H9 (cell line): ENCODE measurements around the gene GATA2. TPM values are rescaled to one million over a fixed set of nuclear protein-coding genes. Genes with fewer than 3 reads are reported as not detected.

Experiments
- DNase-seq: peaks from one replicate; pipeline ENCODE4 v3.0.0-alpha.2; 2017
- H2AFZ ChIP-seq: one replicate; pipeline ENCODE4 v1.6.1; 2013; ENCODE audit warnings: mild to moderate bottlenecking, low read length, control low read depth, moderate library complexity
- H2AK5ac ChIP-seq: 2 replicates; pipeline ENCODE4 v1.6.1; 2013; ENCODE audit warnings: low read length, control low read depth, mixed read lengths; ENCODE audit not compliant: insufficient read length
- H2BK120ac ChIP-seq: one replicate; pipeline ENCODE4 v1.6.1; 2013; ENCODE audit warnings: low read depth, mild to moderate bottlenecking, low read length, control low read depth, inconsistent platforms; ENCODE audit not compliant: poor library complexity, severe bottlenecking
- H2BK12ac ChIP-seq: 2 replicates; pipeline ENCODE4 v1.6.1; 2013; ENCODE audit warnings: low read length, control low read depth, mixed read lengths, low read depth; ENCODE audit not compliant: insufficient read length
- H2BK15ac ChIP-seq: 2 replicates; pipeline ENCODE4 v1.6.1; 2013; ENCODE audit warnings: low read depth, low read length, control low read depth
- H2BK20ac ChIP-seq: one replicate; pipeline ENCODE4 v1.6.1; 2013; ENCODE audit warnings: low read depth, mild to moderate bottlenecking, low read length, control low read depth, inconsistent platforms; ENCODE audit not compliant: poor library complexity, severe bottlenecking
- H2BK5ac ChIP-seq: 2 replicates; pipeline ENCODE4 v1.6.1; 2013; ENCODE audit warnings: low read length, control low read depth, mixed read lengths; ENCODE audit not compliant: insufficient read length
- H3K14ac ChIP-seq: 2 replicates; pipeline ENCODE4 v1.6.1; 2013; ENCODE audit warnings: low read length, control low read depth; ENCODE audit not compliant: insufficient read depth
- H3K18ac ChIP-seq: 2 replicates; pipeline ENCODE4 v1.6.1; 2013; ENCODE audit warnings: low read depth, mild to moderate bottlenecking, mixed read lengths, low read length, control low read depth; ENCODE audit not compliant: insufficient read length
- H3K23ac ChIP-seq: 2 replicates; pipeline ENCODE4 v1.6.1; 2013; ENCODE audit warnings: low read length, control low read depth, mixed read lengths, low read depth; ENCODE audit not compliant: insufficient read length
- H3K23me2 ChIP-seq: 2 replicates; pipeline ENCODE4 v1.6.1; 2013; ENCODE audit warnings: low read depth, mild to moderate bottlenecking, mixed read lengths, low read length, control low read depth; ENCODE audit not compliant: insufficient read length, poor library complexity, severe bottlenecking
- H3K27ac ChIP-seq: 2 replicates; pipeline ENCODE4 v1.5.1; 2013; ENCODE audit warnings: low read length, control low read depth, mixed read lengths, low read depth; ENCODE audit not compliant: insufficient read length
- H3K27me3 ChIP-seq: 2 replicates; pipeline ENCODE4 v1.6.1; 2013; ENCODE audit warnings: low read length, control low read depth, inconsistent platforms; ENCODE audit not compliant: insufficient read depth
- H3K4ac ChIP-seq: 2 replicates; pipeline ENCODE4 v1.6.1; 2013; ENCODE audit warnings: low read depth, mild to moderate bottlenecking, control low read depth, inconsistent platforms, low read length, moderate library complexity
- H3K4me1 ChIP-seq: 2 replicates; pipeline ENCODE4 v1.6.1; 2013; ENCODE audit warnings: low read length, control low read depth, inconsistent platforms; ENCODE audit not compliant: insufficient read depth
- H3K4me2 ChIP-seq: 2 replicates; pipeline ENCODE4 v1.6.1; 2013; ENCODE audit warnings: low read length, control low read depth, mixed read lengths; ENCODE audit not compliant: insufficient read length, insufficient read depth
- H3K56ac ChIP-seq: 2 replicates; pipeline ENCODE4 v1.6.1; 2013; ENCODE audit warnings: low read depth, mild to moderate bottlenecking, mixed read lengths, low read length, control low read depth; ENCODE audit not compliant: insufficient read length
- H3K79me1 ChIP-seq: 2 replicates; pipeline ENCODE4 v1.6.1; 2013; ENCODE audit warnings: low read depth, mild to moderate bottlenecking, moderate library complexity, low read length, control low read depth, inconsistent platforms; ENCODE audit not compliant: insufficient read depth, poor library complexity, severe bottlenecking
- H3K79me2 ChIP-seq: 2 replicates; pipeline ENCODE4 v1.6.1; 2013; ENCODE audit warnings: low read length, control low read depth, inconsistent platforms; ENCODE audit not compliant: insufficient read depth
- H3K9ac ChIP-seq: 2 replicates; pipeline ENCODE4 v1.6.1; 2013; ENCODE audit warnings: low read length, control low read depth, mixed read lengths; ENCODE audit not compliant: insufficient read length; ENCODE audit errors: extremely low read depth
- H3K9me3 ChIP-seq: one replicate; pipeline ENCODE4 v1.6.1; 2013; ENCODE audit warnings: low read depth, low read length, inconsistent platforms; ENCODE audit not compliant: control insufficient read depth
- H3T11ph ChIP-seq: one replicate; pipeline ENCODE4 v1.6.1; 2013; ENCODE audit warnings: mild to moderate bottlenecking, low read length, control low read depth, inconsistent platforms
- H4K20me1 ChIP-seq: one replicate; pipeline ENCODE4 v1.6.1; 2013; ENCODE audit not compliant: control insufficient read depth, insufficient read length, insufficient read depth
- H4K5ac ChIP-seq: 2 replicates; pipeline ENCODE4 v1.6.1; 2013; ENCODE audit warnings: low read depth, mild to moderate bottlenecking, mixed read lengths, low read length, control low read depth; ENCODE audit not compliant: insufficient read length
- H4K8ac ChIP-seq: replicated peaks from 2 replicates; pipeline ENCODE4 v1.6.1; 2013; ENCODE audit warnings: low read length, control low read depth, mixed read lengths, low read depth; ENCODE audit not compliant: insufficient read length
- H4K91ac ChIP-seq: 2 replicates; pipeline ENCODE4 v1.6.1; 2013; ENCODE audit warnings: low read depth, mild to moderate bottlenecking, moderate library complexity, mixed read lengths, low read length, control low read depth; ENCODE audit not compliant: insufficient read length
- H3K27ac Mint-ChIP-seq, 3 experiments: 2 replicates in 2 of 3; 3 replicates in 1 of 3; pipeline ENCODE4 v1.8.0; 2020 to 2021; ENCODE audit warnings: mixed read lengths in 3 of 3, mild to moderate bottlenecking in 1 of 3, moderate library complexity in 1 of 3
- H3K27me3 Mint-ChIP-seq: 2 replicates; pipeline ENCODE4 v1.8.0; 2021; ENCODE audit warnings: low read depth, mild to moderate bottlenecking, moderate library complexity, mixed read lengths
- H3K36me3 Mint-ChIP-seq, 3 experiments: 2 replicates in 2 of 3; 3 replicates in 1 of 3; pipeline ENCODE4 v1.8.0; 2020 to 2021; ENCODE audit warnings: low read depth in 3 of 3, mixed read lengths in 3 of 3; ENCODE audit not compliant: insufficient read depth in 1 of 3
- H3K4me1 Mint-ChIP-seq, 2 experiments: 2 replicates each; pipeline ENCODE4 v1.8.0; 2020; ENCODE audit warnings: mixed read lengths in 2 of 2
- H3K4me3 Mint-ChIP-seq, 2 experiments: 2 replicates in 1 of 2; 3 replicates in 1 of 2; pipeline ENCODE4 v1.8.0; 2020 to 2021; ENCODE audit warnings: mild to moderate bottlenecking in 2 of 2, mixed read lengths in 2 of 2, moderate library complexity in 1 of 2
- H3K9me3 Mint-ChIP-seq, 2 experiments: 2 replicates in 1 of 2; 3 replicates in 1 of 2; pipeline ENCODE4 v1.8.0; 2020; ENCODE audit warnings: mild to moderate bottlenecking in 2 of 2, mixed read lengths in 2 of 2, moderate library complexity in 1 of 2
- WGBS: extraction: QIAGEN DNeasy Blood & Tissue Kit; methylation state at CpG from one replicate; pipeline ENCODE4 v1.1.7; 2013; ENCODE audit warnings: missing lambda C conversion rate, low lambda C conversion rate, mixed read lengths; ENCODE audit not compliant: insufficient read length; ENCODE audit errors: extremely low coverage; 5-methylcytosine and 5-hydroxymethylcytosine counted together
- total RNA-seq: library from RNA; stranded (reverse); gene quantifications from 2 replicates; pipeline ENCODE4 v1.2.1, GENCODE V29; 2021
- TF ChIP-seq, protein P1 (sequence below): fragments of 200-600 bp; sonication (generic); conservative IDR thresholded peaks from 3 replicates; pipeline ENCODE4 v1.8.0; 2021; ENCODE audit warnings: antibody characterized with exemption, mild to moderate bottlenecking

GATA2 gene
- total RNA-seq, 1 experiment from 2014 or later = 1.9 TPM

GRCh38 chr3:128473180-128473519 is 19.9 kb downstream of the GATA2 start:
- Histone ChIP-seq H2AFZ (no peak overlapping the region), H2BK15ac (no peak overlapping the region), H3K79me1 (no peaks in the 10 kb centered on the region), H3K4me1 (no peaks in the 10 kb centered on the region), H3K23me2 (no peaks in the 10 kb centered on the region), H2BK12ac (no peak overlapping the region), H4K8ac (no peak overlapping the region), H3K4me2 (no peak overlapping the region), H3K79me2 (no peaks in the 10 kb centered on the region), H3K27ac (no peak overlapping the region), H3K27me3 (peaks cover 43% of the 10 kb centered on the region; the same call in 1 of the 2 replicates), H4K91ac (no peak overlapping the region), H3K4ac (no peak overlapping the region), H3K23ac (no peak overlapping the region), H4K20me1 (no peaks in the 10 kb centered on the region), H3K9ac (no peak overlapping the region), H2BK20ac (no peak overlapping the region), H2BK120ac (no peak overlapping the region), H2BK5ac (no peak overlapping the region), H2AK5ac (no peak overlapping the region), H3K18ac (no peak overlapping the region), H3K14ac (no peak overlapping the region), H3T11ph (no peak overlapping the region), H4K5ac (no peak overlapping the region), H3K9me3 (no peaks in the 10 kb centered on the region), H3K56ac (no peak overlapping the region)
- TF ChIP-seq, protein P1, sequence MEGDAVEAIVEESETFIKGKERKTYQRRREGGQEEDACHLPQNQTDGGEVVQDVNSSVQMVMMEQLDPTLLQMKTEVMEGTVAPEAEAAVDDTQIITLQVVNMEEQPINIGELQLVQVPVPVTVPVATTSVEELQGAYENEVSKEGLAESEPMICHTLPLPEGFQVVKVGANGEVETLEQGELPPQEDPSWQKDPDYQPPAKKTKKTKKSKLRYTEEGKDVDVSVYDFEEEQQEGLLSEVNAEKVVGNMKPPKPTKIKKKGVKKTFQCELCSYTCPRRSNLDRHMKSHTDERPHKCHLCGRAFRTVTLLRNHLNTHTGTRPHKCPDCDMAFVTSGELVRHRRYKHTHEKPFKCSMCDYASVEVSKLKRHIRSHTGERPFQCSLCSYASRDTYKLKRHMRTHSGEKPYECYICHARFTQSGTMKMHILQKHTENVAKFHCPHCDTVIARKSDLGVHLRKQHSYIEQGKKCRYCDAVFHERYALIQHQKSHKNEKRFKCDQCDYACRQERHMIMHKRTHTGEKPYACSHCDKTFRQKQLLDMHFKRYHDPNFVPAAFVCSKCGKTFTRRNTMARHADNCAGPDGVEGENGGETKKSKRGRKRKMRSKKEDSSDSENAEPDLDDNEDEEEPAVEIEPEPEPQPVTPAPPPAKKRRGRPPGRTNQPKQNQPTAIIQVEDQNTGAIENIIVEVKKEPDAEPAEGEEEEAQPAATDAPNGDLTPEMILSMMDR = no peak
- Mint-ChIP-seq H3K9me3 (peaks cover 0 to 4% of the 10 kb centered on the region in 2 experiments; a peak in 2 of 5 replicates), H3K4me3 (no peak overlapping the region), H3K4me1 (peaks cover 24 to 28% of the 10 kb centered on the region in 2 experiments), H3K27me3 (peaks cover 94% of the 10 kb centered on the region), H3K36me3 (no peaks in the 10 kb centered on the region; a peak in 2 of 7 replicates), H3K27ac (no peak overlapping the region)
- no CpG with 5 or more reads among the region's 6 CpGs for WGBS
- no peak for DNase-seq
